Omental fat pad (tissue), 4 donors: ENCODE measurements around the gene APLP2. TPM values are rescaled to one million over a fixed set of nuclear protein-coding genes. Genes with fewer than 3 reads are reported as not detected.

Source experiments
- ATAC-seq: fragments of 150-250 bp; one replicate; pipeline ENCODE4 v1.9.1; 2016; ENCODE audit warnings: mild to moderate bottlenecking, moderate library complexity; ENCODE audit not compliant: low FRiP score
- DNase-seq: peaks from one replicate; pipeline ENCODE4 v3.0.0-alpha.2; 2019; ENCODE audit warnings: low spot score
- total RNA-seq, 4 donors: library from RNA; depleted of rRNA; stranded (reverse); fragments of >200 nt; gene quantifications; one replicate each; pipeline ENCODE4 v1.1.0, GENCODE V29; 2016
- TF ChIP-seq, protein P1 (sequence below), 3 donors: fragments of 450-650 bp; IDR thresholded peaks; one replicate each; pipeline ENCODE4 v1.5.1; 2016 to 2017; ENCODE audit warnings: antibody characterized with exemption in 3 of 3, mild to moderate bottlenecking in 3 of 3, moderate library complexity in 2 of 3

APLP2 gene
- total RNA-seq, 4 donors from 2014 or later = 288 to 530 (median 485) TPM

DNA sequence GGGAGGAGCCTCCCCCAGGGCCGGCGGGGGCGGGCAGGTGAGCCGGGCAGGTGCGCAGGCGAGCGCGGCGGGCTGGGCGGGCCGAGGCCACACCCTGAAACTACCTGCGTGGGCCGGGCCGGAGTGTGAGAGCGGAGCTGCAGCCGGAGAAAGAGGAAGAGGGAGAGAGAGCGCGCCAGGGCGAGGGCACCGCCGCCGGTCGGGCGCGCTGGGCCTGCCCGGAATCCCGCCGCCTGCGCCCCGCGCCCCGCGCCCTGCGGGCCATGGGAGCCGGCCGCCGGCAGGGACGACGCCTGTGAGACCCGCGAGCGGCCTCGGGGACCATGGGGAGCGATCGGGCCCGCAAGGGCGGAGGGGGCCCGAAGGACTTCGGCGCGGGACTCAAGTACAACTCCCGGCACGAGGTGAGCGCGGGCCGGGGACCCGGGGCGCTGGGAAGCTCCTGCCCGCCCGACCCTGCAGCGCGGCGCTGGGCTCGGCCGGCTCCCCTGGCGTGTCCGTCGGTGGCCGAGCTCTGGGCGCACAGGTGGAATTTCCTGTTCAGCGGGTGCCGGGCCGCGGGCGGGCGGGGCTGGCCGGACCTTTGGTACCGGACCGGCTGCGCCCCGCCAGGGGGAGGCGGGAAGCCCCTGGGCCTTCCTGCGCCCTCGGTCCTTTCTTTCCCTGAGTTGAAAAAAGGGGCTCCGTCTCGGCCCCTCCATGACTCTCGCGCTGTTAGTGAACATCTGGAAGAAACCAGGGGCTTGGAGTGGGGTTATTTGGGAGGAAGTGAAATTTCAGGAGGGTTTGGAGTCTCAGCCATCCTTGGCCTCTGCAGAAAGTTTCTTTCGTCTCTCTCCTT is 90.2 kb downstream of the APLP2 start, which contains the start of gene ST14:
Gene ST14 (plus strand): TSS at position 126 of the 841 bp plus-strand sequence. CDS start 198 bp downstream, at position 324.
- DNase-seq = no peak
- TF ChIP-seq, protein P1, sequence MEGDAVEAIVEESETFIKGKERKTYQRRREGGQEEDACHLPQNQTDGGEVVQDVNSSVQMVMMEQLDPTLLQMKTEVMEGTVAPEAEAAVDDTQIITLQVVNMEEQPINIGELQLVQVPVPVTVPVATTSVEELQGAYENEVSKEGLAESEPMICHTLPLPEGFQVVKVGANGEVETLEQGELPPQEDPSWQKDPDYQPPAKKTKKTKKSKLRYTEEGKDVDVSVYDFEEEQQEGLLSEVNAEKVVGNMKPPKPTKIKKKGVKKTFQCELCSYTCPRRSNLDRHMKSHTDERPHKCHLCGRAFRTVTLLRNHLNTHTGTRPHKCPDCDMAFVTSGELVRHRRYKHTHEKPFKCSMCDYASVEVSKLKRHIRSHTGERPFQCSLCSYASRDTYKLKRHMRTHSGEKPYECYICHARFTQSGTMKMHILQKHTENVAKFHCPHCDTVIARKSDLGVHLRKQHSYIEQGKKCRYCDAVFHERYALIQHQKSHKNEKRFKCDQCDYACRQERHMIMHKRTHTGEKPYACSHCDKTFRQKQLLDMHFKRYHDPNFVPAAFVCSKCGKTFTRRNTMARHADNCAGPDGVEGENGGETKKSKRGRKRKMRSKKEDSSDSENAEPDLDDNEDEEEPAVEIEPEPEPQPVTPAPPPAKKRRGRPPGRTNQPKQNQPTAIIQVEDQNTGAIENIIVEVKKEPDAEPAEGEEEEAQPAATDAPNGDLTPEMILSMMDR (IDR thresholded peaks at IDR 0.05) = no peak
- peak; percentile 30 for ATAC-seq

DNA sequence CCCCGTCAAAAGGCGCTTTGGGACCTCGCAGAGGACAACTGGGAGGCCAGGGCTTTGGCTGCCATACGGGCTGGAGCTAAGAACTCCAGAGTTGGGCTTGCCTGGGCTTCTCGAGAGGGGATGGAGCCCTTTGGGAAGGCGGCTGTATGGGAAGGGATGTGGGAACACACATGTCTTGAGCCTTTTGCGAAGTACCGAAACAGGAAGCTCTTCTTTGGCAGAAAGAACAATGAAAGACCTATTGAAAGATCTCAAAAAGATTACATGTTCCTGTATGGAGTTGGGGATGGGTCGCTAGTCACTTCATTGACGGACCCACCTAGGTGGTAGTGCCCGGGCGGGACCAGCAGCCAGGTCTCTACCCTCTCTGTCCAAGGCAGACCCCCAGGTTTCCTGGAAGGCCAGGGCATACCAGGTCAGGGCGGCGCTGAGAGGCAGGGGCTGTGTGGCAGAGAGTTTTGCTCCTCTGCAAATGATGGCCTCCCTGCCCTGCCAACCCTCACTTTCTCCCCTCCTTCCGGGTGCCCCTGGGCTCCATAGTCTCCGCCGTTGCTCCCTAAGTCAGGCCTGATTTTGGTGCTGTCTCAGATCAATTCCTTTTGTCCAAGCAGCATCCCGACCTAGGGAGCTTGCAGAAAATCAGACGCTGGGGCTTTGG is 90.9 kb downstream of the APLP2 start:
- ATAC-seq = no peak
- TF ChIP-seq, protein P1 (IDR thresholded peaks at IDR 0.05) = no peak
- DNase-seq = no peak

DNA sequence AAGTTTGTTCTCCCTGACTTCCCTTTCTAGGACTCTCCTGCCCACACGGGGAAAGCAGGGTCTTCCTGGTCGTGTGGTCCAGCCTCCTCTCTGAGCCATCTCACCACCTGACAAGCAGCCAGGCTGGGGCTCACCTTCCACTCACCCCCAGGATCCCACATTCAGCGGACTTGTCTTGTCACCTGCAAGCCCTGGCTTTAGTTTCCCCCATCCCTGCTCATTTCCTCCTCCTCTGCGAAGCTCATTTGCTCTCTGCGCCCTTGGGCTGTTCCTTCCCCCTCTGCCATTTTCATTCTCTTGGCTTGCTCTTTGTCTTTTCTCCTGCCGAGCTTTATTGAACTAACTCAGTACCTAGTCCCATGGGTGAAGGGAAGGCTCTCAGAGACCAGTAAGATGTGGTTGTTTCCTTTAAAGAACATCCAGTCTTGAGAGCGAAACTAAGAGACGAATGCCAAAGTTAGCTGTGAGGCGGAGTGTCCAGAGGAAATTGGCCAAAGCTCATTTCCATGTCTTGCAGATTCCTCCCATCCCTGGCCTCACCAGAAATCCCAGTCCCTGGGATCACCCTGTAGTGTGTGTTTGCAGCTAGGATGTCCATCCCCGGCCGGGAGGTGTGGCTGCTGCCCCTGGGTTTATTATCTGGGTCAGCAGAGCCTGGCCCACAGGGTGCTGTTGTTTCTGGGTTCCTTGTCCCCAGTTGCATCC is 91.9 kb downstream of the APLP2 start:
- TF ChIP-seq, protein P1 (IDR thresholded peaks at IDR 0.05) = no peak
- ATAC-seq = no peak
- DNase-seq = no peak

DNA sequence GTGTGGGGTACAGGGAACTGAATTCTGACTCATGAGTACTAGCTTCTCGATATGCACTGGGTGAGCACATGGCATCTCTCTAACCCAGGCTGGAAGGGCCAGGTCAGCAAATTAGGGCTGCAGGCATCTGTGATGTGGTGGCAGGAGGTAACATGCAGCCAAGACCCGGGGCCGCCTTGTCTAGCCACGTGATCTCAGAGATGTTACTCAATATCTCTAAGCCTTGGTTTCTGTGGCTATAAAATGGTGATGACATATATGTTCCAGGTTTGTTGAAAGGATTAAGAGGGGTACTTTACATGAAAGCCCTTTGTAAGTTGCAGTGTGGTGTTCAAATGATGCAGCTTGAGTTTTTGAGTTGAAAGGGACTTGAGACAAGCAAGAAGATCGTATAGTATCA is 93.0 kb downstream of the APLP2 start:
- no peak for ATAC-seq
- no peak for DNase-seq
- TF ChIP-seq, protein P1 (IDR thresholded peaks at IDR 0.05) = no peak

DNA sequence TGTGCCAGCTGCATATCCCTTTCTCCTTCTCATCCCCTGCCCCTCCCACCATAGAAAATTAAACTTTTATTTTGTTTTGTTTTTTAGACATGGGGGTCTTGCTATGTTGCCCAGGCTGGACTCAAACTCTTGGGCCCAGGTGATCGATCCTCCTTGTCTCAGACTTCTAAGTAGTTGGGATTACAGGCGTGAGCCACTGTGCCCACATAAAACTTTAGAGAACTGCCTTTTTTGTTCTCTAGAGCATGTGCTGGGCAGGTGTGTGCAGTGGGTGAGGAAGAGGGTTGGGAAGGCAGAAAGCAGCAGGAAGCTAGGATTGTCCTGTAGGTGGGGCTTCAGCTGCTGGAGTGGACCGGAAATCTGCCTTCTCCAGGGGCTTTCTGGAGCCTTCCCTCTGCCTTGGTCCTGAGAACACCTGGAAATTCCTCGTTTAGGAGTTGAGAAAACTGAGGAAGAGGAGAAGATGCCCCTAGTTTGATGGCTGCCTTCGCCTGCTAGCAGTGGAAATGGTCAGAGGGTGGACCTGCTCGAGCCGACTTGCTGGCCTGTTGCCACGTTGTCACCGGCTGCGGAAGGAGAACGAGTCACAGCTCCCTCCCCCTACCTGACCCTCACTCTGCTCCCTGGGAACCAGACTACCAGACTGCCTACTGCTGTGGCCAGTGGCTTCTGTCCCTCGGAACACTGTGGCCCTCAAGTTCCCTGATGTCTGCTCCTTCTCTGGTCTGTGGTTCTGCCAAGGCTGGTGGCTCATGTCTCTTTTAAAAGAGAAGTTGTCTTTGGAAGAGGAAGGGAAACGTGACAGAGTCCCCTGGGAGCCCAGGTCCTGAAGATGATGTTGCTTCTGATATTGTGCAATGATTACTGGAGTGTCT is 93.9 kb downstream of the APLP2 start:
- DNase-seq = no peak
- TF ChIP-seq, protein P1 (IDR thresholded peaks at IDR 0.05) = no peak
- no peak for ATAC-seq

DNA sequence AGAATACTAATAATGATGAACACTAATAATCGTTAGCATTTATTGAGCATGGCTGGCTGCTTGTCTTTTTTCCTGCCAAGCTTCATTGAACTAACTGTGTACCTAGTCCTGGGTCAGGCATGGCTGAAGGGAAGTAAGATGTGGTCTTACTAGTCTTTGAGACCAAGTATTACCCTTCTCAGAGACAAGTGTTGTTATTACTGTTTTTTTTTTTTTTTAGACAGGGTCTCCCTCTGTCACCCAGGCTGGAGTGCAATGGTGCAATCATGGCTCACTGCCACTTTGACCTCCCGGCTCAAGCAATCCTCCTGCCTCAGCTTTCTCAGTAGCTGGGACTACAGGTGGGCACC is 94.5 kb downstream of the APLP2 start:
- TF ChIP-seq, protein P1 (IDR thresholded peaks at IDR 0.05) = no peak
- no peak for ATAC-seq
- no peak for DNase-seq
